ENCODE results near the gene CHERP.
A peak's percentile ranks its signal among the peaks of the same experiment; 100 is the strongest.
"Not testable (repeated sequence)": the region's sequence is repeated elsewhere in the genome, so short reads cannot be mapped to it uniquely, and the experiment has no call there.

Gene CHERP

GRCh38 chr19:16575861-16576689, 33.8 kb upstream of the CHERP start:
- no peak for DNase-seq

DNA sequence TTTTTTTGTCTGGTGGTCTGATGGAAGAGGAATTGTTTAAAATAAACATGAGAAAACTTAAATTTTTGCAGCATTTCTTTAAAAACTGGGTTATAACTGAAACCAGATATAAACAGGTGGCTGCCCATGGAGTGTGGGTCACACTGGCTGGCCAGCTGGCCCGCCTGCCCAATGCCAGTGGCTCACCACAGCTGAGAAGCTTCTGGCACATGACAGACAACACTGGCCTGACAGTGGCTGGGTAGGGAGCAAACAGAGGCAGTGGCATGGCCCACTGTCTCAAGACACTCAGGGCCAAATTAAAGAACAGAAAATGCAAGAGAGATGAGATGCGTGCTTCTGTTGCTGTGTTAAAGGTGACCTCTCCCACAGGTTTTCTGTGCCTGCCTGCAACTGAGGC, 33.0 kb upstream of the CHERP start:
- no peak for DNase-seq

- DNase-seq: no peak
Measured at GRCh38 chr19:16573925-16574324, 31.7 kb upstream of the CHERP start.

GRCh38 chr19:16573296-16573695, 31.1 kb upstream of the CHERP start:
- DNase-seq: no peak

GRCh38 chr19:16572332-16573211, 30.3 kb upstream of the CHERP start, which contains the start of gene SLC35E1:
TSS of gene SLC35E1 (minus strand) at chr19:16572415. CDS start at chr19:16572364, 51 bp downstream.
- peak; percentile 98 for DNase-seq

GRCh38 chr19:16571822-16572331, 29.6 kb upstream of the CHERP start:
- peak; percentile 69 for DNase-seq

- DNase-seq: peak; percentile 74
Measured at GRCh38 chr19:16571283-16571682, 29.0 kb upstream of the CHERP start.

DNA sequence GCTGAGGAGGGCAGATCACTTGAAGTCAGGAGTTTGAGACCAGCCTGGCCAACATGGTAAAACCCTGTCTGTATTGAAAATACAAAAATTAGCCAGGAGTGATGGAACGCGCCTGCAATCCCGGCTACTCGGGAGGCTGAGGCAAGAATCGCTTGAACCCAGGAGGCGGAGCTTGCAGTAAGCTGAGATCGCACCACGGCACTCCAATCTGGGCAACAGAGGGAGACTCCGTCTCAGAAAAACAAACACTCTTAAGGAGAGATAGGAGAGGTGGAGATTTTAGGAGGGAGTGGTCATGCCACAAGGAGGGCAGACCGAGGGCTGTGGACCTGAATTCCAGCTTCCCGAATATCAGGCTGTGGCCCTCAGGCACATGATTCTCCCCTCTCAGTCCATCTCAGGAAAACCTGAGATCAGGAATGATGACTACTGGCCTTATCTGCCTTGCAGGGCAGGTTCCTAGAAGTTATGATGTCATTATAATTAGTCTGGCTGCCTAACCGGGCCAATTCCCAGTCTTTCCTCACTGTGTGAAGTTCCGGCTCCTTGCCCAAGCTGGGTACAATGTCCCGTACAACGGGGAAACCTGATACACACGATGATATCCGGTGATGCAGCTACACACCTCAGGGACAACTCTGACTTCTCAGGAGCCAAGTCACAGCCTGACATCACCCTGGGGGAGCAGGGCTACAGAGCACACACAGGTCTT, 27.5 kb upstream of the CHERP start:
- no peak for DNase-seq

- DNase-seq: no peak
Measured at GRCh38 chr19:16566702-16567101, 24.5 kb upstream of the CHERP start.

- DNase-seq: no peak
Measured at GRCh38 chr19:16566161-16566560, 23.9 kb upstream of the CHERP start.

DNA sequence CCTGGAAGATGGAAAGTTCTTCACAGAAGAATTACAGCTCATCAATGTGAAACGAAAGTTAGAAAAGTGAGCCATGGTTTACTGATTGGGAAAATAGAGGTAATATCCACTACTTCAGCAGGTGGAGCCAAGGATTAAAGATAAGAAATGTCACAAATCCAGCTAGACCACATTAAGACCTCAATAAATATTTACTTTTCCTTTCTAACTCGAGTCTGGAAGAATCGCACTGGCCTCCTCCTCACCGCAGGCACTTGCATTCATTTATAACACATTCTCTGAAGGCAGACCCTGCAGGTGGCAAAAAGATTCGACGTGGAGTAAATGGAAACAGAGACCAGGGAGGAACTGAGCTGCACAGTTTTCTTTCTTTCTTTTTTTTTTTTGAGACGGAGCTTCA, 22.6 kb upstream of the CHERP start:
- DNase-seq: no peak

DNA sequence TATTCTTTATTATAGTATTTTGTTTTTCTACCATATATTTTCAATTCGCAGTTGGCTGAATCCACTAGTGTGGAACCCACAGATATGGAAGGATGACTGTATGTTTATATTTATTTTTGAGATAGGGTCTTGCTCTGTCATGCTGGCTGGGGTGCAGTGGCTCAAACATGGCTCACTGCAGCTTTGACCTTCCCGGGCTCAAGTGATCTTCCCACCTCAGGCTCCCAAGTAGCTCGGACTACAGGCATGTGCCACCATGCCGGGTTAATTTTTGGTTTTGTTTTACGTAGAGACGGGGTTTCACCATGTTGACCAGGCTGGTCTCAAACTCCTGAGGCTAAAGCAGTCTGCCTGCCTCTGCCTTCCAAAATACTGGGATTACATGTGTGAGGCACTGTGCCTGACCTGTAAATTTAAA, 20.4 kb upstream of the CHERP start:
- no peak for DNase-seq

DNA sequence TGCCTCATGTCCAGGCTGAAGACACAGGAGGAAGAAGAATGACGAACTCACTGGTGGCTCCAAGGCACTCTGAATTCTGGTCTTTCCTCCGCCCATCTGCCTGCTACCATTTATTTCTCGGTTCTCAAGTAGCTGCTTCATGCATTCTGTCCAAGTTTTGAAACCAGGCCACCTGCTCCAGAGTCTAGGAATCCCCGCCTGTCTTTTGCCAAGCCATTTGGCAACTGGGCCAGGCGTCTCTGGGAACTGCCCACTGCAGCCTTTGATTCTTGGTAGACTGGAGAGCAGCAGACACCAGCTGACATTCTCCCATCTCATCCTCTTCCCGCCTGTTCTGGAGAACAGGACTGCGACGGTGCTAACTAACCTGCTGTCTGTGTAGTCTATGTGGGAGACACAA, 19.1 kb upstream of the CHERP start:
- DNase-seq: no peak

DNA sequence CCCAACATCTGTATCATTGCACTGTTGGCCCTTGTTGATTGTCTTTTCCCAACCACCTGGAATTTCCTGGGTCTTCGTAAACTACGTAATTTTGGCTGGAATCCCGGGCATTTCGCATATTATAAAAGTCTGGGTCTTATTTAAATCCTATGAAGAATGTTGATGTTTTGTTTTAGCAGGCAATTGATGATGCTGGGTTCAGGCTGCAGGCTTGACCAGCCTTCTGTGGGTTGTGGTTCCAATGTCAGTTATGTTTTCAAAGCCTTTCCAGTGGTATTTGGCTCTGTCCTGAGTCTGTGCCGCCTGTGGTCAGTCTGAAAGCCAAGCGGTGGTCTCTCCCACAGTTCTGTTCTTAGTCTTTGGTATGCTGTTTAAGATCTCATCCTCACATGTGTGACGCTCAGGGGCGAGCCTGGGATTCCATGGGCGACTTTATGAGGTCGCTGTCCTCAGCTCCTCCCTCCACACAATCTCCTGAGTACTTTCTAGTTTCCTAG, 17.6 kb upstream of the CHERP start:
- DNase-seq: no peak

GRCh38 chr19:16554776-16555175, 12.5 kb upstream of the CHERP start:
- no peak for DNase-seq

DNA sequence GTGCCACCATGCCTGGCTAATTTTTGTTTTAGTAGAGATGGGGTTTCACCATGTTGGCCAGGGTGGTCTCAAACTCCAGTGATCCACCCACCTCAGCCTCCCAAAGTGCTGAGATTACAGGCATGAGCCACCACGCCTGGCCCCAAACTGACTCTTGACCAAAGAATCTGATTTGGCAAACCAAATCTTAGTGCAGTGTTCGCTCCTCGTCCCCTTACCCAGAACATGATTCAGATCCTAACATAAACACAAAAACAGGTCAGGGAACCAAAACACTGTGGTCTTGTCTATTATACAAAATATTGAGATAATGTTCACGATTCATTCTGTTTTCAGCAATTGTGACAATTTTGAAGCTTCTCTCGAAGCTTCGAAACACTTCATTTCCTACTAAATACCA, 9.7 kb upstream of the CHERP start:
- DNase-seq: not testable (repeated sequence)

- DNase-seq: no peak
Measured at GRCh38 chr19:16548956-16549355, 6.7 kb upstream of the CHERP start.

DNA sequence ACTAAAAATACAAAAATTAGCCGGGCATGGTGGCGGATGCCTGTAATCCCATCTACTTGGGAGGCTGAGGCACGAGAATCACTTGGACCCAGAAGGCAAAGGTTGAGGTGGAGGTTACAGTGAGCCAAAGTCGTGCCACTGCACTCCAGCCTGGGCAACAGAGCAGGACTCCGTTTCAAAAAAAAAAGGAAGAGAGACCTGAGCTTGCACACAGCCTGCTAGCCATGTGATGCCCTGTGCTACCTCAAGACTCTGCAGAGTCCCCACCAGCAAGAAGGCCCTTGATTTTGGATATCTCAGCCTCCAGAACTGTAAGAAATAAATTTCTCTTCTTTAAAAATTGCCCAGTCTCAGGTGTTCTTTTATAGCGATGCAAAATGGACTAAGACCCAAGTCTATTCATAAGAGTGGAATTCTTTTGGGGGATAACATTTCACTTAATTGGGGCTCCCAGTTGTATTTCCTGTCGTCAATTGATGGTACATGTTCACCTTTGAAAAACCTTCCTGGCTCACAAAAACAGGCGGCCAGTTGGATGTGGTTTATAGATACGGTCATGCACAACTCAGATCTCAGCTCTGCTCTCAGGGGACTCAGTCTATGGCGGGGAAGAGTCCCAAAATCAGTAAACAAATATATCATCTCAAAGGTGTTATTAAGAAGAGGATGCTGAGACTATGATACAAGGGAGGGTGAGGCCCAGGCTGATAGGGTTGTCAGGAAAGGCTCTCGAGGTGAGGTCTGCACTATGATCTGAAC, 2.4 kb upstream of the CHERP start:
- no peak for DNase-seq

DNA sequence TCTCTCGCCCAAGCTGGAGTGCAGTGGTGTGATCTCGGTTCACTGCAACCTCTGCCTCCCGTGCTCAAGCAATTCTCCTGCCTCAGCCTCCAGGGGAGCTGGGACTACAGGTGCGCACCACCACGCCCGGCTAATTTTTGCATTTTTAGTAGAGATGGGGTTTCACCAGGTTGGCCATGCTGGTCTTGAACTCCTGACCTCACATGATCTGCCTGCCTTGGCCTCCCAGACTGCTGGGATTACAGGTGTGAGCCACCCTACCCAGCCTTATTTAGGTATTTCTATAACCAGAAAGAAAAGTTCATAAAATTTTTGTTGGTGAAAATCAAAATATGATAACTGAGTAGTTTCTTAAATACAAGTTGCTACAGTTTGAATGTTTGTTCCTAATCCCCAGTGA, 1.5 kb upstream of the CHERP start:
- DNase-seq: not testable (repeated sequence)

DNA sequence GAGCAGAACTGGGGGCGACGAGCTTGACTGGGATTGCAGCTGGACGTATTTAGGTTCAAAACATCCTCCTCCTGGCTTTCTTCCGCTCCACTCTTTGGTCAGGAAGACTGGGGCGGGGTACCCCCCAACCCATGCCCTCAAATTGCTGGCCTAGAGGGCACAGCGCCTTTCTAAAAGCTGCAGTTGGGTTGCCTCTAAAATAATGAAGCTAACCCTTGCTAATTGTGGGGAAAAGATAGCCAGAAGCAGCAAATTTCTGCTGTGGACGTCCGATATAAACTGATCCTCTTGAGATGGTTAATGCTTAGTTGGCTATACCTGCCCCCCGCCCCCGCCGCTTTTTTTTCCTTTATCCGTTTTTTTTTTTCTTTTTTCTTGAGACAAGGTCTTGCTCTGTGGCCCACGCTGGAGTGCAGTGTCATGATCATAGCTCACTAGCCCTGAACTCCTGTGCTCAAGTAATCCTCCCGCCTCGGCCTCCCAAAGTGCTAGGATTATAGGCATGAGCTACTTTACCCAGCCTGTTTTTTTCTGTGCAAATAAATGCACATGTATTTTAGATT, 754 bp upstream of the CHERP start:
- peak; percentile 27 for DNase-seq

DNA sequence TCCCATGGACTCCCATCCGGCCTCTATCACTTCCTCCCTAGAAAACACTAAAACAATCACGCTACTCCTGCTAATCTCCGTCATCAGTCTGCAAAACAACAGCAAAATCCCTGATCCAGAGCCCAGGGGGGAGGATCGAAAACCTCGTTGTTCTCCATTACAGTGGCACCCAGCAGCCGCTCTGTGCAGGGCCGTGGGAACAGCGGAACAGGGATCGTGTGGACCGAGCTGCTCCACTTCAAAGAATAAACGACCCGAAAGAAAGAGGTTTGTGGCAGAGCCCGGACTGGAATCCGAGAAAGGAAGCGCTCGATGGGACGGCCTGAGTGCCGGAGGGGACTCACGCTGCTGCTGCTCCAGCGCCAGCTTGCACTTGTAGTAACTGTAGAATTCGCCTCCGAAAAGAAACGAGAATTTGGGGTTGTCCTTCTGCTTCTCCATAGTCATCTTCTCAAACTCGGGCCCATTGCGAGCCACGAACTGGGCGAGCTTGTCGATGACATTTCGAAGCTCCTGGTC, 652 bp downstream of the CHERP start:
- peak; percentile 45 for DNase-seq

Measured in NCI-H69 (cell line).